Neural progenitor cell (in vitro differentiated cells): ENCODE results near the gene MMEL1. TPM values are rescaled to one million over a fixed set of nuclear protein-coding genes. Genes with fewer than 3 reads are reported as not detected.

Experiments used
- DNase-seq: peaks from one replicate; pipeline ENCODE4 v3.0.0-alpha.2; 2016; ENCODE audit warnings: low spot score
- H2AFZ ChIP-seq: fragments of 200-600 bp; sonication (generic); replicated peaks from 2 replicates; pipeline ENCODE4 v1.6.1; 2016; ENCODE audit warnings: antibody characterized with exemption
- H3F3A ChIP-seq: fragments of 200-600 bp; sonication (generic); 2 replicates; pipeline ENCODE4 v1.6.1; 2016; ENCODE audit warnings: antibody characterized with exemption, low read depth
- H3K27ac ChIP-seq: fragments of 200-600 bp; sonication (generic); 2 replicates; pipeline ENCODE4 v1.5.1; 2016; ENCODE audit warnings: mild to moderate bottlenecking
- H3K27me3 ChIP-seq: fragments of 200-600 bp; sonication (generic); 2 replicates; pipeline ENCODE4 v1.6.1; 2016; ENCODE audit warnings: mild to moderate bottlenecking, moderate library complexity
- H3K36me3 ChIP-seq: fragments of 200-600 bp; sonication (generic); 2 replicates; pipeline ENCODE4 v1.5.1; 2016
- H3K4me1 ChIP-seq: fragments of 200-600 bp; sonication (generic); 2 replicates; pipeline ENCODE4 v1.6.1; 2016; ENCODE audit warnings: mixed run types
- H3K4me2 ChIP-seq: fragments of 200-600 bp; sonication (generic); 2 replicates; pipeline ENCODE4 v1.6.1; 2016
- H3K4me3 ChIP-seq: fragments of 200-600 bp; sonication (generic); 2 replicates; pipeline ENCODE4 v1.5.1; 2016
- H3K79me2 ChIP-seq: fragments of 200-600 bp; sonication (generic); 2 replicates; pipeline ENCODE4 v1.6.1; 2016; ENCODE audit warnings: low read depth
- H3K9ac ChIP-seq: fragments of 200-600 bp; sonication (generic); 2 replicates; pipeline ENCODE4 v1.6.1; 2016
- H3K9me3 ChIP-seq: fragments of 200-600 bp; sonication (generic); 2 replicates; pipeline ENCODE4 v1.5.1; 2016; ENCODE audit warnings: low read depth
- H4K20me1 ChIP-seq: fragments of 200-600 bp; sonication (generic); 2 replicates; pipeline ENCODE4 v1.6.1; 2016; ENCODE audit warnings: low read depth
- H3K27ac Mint-ChIP-seq: 3 replicates; pipeline ENCODE4 v1.8.0; 2021; ENCODE audit warnings: mixed read lengths
- H3K27me3 Mint-ChIP-seq: 2 replicates; pipeline ENCODE4 v1.8.0; 2022; ENCODE audit warnings: low read depth, mild to moderate bottlenecking, inconsistent platforms, moderate library complexity, mixed read lengths; ENCODE audit not compliant: insufficient read depth
- H3K36me3 Mint-ChIP-seq: 3 replicates; pipeline ENCODE4 v1.8.0; 2021; ENCODE audit warnings: mixed read lengths
- H3K4me1 Mint-ChIP-seq: 3 replicates; pipeline ENCODE4 v1.8.0; 2021; ENCODE audit warnings: mixed read lengths
- H3K4me3 Mint-ChIP-seq: 3 replicates; pipeline ENCODE4 v1.8.0; 2021; ENCODE audit warnings: mild to moderate bottlenecking, moderate library complexity, mixed read lengths
- H3K9me3 Mint-ChIP-seq: 3 replicates; pipeline ENCODE4 v1.8.0; 2020; ENCODE audit warnings: mixed read lengths
- CTCF ChIP-seq: fragments of 200-600 bp; sonication (generic); IDR thresholded peaks from 2 replicates; pipeline ENCODE4 v1.5.1; 2017; ENCODE audit warnings: antibody characterized with exemption, mild to moderate bottlenecking
- EZH2 ChIP-seq: fragments of 200-600 bp; sonication (generic); IDR thresholded peaks from 2 replicates; pipeline ENCODE4 v1.6.1; 2017; ENCODE audit warnings: antibody characterized with exemption, mild to moderate bottlenecking, moderate library complexity
- EZH2phosphoT487 ChIP-seq: fragments of 200-600 bp; sonication (generic); IDR thresholded peaks from 2 replicates; pipeline ENCODE4 v1.6.1; 2017; ENCODE audit warnings: antibody characterized with exemption
- total RNA-seq: library from RNA; depleted of rRNA; stranded (reverse); fragments of >200 nt; gene quantifications from 2 replicates; pipeline ENCODE4 v1.2.3, GENCODE V29; 2015; ENCODE audit warnings: low replicate concordance

The MMEL1 gene
- total RNA-seq, 1 donor from 2014 or later, result 0.19 TPM

GRCh38 chr1:2584686-2585317, 48.0 kb downstream of the MMEL1 start:
- TF ChIP-seq CTCF (no peak), EZH2phosphoT487 (no peak), EZH2 (no peak)
- Mint-ChIP-seq H3K27me3 (peaks cover 8% of the 10 kb centered on the region), H3K27ac (no peak overlapping the region), H3K4me1 (peaks cover 22% of the 10 kb centered on the region), H3K36me3 (no peaks in the 10 kb centered on the region), H3K9me3 (no peaks in the 10 kb centered on the region), H3K4me3 (peak overlapping the region; percentile 89)
- H3K9ac ChIP-seq, result no peak overlapping the region
- H4K20me1 ChIP-seq, result peaks cover 6% of the 10 kb centered on the region
- H3K4me1 ChIP-seq, result peaks cover 22% of the 10 kb centered on the region
- DNase-seq, result no peak
- H3K4me3 ChIP-seq, result peak overlapping the region; percentile 69
- no peaks in the 10 kb centered on the region for H3K27me3 ChIP-seq
- no peak overlapping the region for H2AFZ ChIP-seq
- no peaks in the 10 kb centered on the region for H3K36me3 ChIP-seq
- H3F3A ChIP-seq, result peaks cover 22% of the 10 kb centered on the region
- H3K79me2 ChIP-seq, result peaks cover 3% of the 10 kb centered on the region
- no peak overlapping the region for H3K27ac ChIP-seq
- H3K9me3 ChIP-seq, result no peaks in the 10 kb centered on the region
- peak overlapping the region; percentile 85 for H3K4me2 ChIP-seq

DNA sequence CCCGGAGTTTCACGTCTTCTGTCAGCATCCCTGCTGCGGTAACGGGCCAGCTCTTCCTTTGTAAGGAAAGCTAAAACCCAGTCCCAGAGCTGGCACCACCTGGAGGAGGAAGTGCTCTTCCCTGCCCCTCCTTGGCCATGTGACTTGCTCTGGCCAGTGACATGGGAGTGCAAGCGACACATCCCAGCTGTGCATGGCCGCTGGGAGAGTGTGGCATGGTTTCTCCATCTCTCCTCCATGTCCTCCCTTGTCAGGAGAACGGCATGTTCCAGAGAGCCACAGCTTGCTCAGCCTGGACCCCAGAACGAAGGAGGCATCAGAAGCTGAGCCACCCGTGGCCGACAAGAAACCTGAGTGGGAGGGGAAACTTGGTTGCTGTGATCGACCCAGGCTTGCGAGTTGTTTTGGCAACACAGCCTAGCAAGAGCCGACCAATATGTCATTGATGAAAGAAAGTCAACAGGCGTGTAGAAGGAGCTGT, 48.9 kb downstream of the MMEL1 start:
- H3K27me3 ChIP-seq, result no peaks in the 10 kb centered on the region
- H3K27me3 Mint-ChIP-seq, result peaks cover 10% of the 10 kb centered on the region
- H3K4me3 Mint-ChIP-seq, result peak overlapping the region; percentile 89

DNA sequence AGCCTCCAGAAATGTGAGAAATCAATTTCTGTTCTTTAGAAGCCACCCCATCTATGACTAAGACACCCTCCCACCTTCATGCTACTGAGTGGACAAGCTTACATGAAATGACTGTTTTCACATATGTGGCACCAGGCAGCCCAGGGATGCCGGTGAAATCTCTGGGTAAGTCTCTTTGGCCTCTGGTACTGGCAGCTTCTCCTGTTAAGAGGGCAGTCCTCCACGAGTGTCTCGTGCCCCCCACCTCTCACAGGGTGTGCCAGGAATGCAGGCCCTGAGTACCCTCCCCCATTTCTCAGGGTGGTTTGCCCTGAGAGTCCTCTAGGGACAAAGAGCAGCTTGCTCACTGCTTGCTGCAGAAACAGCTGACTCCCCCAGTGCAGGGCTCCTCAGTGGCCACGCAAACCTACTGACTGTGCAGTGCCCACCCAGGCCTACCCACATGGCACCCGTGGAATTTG, 49.5 kb downstream of the MMEL1 start:
- no peaks in the 10 kb centered on the region for H3K36me3 Mint-ChIP-seq
- no peaks in the 10 kb centered on the region for H3K27me3 ChIP-seq
- peaks cover 3% of the 10 kb centered on the region for H3K79me2 ChIP-seq
- peaks cover 22% of the 10 kb centered on the region for H3F3A ChIP-seq
- H3K4me1 Mint-ChIP-seq, result peaks cover 29% of the 10 kb centered on the region
- TF ChIP-seq EZH2, result no peak
- TF ChIP-seq CTCF, result no peak
- no peak overlapping the region for H3K27ac Mint-ChIP-seq
- peaks cover 6% of the 10 kb centered on the region for H4K20me1 ChIP-seq
- no peak overlapping the region for H3K9ac ChIP-seq
- no peak overlapping the region for H2AFZ ChIP-seq
- H3K9me3 ChIP-seq, result no peaks in the 10 kb centered on the region
- H3K4me1 ChIP-seq, result peaks cover 22% of the 10 kb centered on the region
- H3K27me3 Mint-ChIP-seq, result peaks cover 10% of the 10 kb centered on the region
- DNase-seq, result no peak
- H3K36me3 ChIP-seq, result no peaks in the 10 kb centered on the region
- H3K4me2 ChIP-seq, result no peak overlapping the region
- no peaks in the 10 kb centered on the region for H3K9me3 Mint-ChIP-seq
- H3K27ac ChIP-seq, result no peak overlapping the region
- no peak overlapping the region for H3K4me3 ChIP-seq
- no peak overlapping the region for H3K4me3 Mint-ChIP-seq

More for the DNA sequence above, 48.9 kb downstream of the MMEL1 start:
- Histone ChIP-seq H3K4me1 (peaks cover 22% of the 10 kb centered on the region), H3K36me3 (no peaks in the 10 kb centered on the region), H3F3A (peaks cover 22% of the 10 kb centered on the region), H3K79me2 (peaks cover 3% of the 10 kb centered on the region), H3K27ac (no peak overlapping the region), H2AFZ (no peak overlapping the region), H4K20me1 (peaks cover 6% of the 10 kb centered on the region), H3K9ac (no peak overlapping the region), H3K4me3 (no peak overlapping the region), H3K4me2 (no peak overlapping the region), H3K9me3 (no peaks in the 10 kb centered on the region)
- DNase-seq, result peak; percentile 38
- Mint-ChIP-seq H3K36me3 (no peaks in the 10 kb centered on the region), H3K4me1 (peaks cover 23% of the 10 kb centered on the region), H3K9me3 (no peaks in the 10 kb centered on the region), H3K27ac (no peak overlapping the region)
- TF ChIP-seq EZH2 (no peak), CTCF (no peak), EZH2phosphoT487 (no peak)
